Esophagus muscularis mucosa (tissue), 4 donors: ENCODE measurements around the gene DNAJC9.

Experiments
- EP300 ChIP-seq: sonication (generic); formaldehyde crosslinking; IDR thresholded peaks from one replicate; pipeline ENCODE4 v1.6.1; 2017; ENCODE audit warnings: antibody characterized with exemption
- POLR2A ChIP-seq: fragments of 450-650 bp; IDR thresholded peaks from one replicate; pipeline ENCODE4 v1.6.1; 2017; ENCODE audit warnings: antibody characterized with exemption, moderate library complexity, mild to moderate bottlenecking, low read depth
- POLR2AphosphoS5 ChIP-seq, 2 donors: sonication (generic); formaldehyde crosslinking; IDR thresholded peaks; one replicate each; pipeline ENCODE4 v1.6.1; 2017; ENCODE audit warnings: antibody characterized with exemption in 2 of 2
- TF ChIP-seq, protein P1 (sequence below), 3 experiments: fragments of 200-600 bp in 2 of 3; fragments of 450-650 bp in 1 of 3; sonication (generic) in 2 of 3; IDR thresholded peaks; one replicate each; pipeline ENCODE4 v1.5.1; 2017 to 2019; ENCODE audit warnings: antibody characterized with exemption in 3 of 3, mild to moderate bottlenecking in 2 of 3, moderate library complexity in 1 of 3

DNA sequence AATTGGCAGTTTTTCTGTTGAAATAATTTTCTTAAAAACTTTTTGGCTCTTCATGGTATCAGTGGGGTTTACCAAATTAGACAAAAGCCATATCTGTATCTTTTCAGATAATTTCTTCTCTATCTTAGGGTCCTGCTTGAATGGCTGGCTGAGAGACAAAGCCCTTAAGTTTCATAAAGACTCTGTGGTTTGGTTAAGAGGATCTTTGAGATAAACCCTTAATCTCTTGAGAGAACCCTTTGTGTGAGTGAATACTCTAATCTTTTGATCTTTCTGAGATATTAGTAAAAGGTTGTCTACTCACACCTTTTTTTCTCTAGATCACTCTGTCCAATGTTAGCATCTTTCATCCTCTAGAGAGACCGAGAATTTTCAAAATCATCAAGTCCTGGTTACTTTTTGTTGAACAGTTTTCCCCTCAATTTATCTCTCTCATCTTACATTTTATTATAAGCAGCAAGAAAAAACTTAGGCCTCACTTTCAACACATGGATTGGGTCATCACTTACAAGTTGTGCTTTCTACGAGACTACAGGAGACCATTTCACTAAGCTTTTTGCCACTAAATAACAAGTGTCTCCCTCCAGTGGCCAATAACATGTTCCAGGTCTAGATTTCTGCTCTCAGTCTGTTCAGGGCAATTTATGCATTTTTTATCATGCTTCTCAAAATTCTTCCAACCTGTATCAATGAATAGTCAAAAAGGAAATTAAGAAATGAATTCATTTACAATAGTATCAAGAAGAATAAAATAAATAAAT lies 28.4 kb downstream of the DNAJC9 start:
- TF ChIP-seq EP300 (no peak), POLR2AphosphoS5 (IDR thresholded peaks at IDR 0.05) (no peak), POLR2A (no peak)
- TF ChIP-seq, protein P1, sequence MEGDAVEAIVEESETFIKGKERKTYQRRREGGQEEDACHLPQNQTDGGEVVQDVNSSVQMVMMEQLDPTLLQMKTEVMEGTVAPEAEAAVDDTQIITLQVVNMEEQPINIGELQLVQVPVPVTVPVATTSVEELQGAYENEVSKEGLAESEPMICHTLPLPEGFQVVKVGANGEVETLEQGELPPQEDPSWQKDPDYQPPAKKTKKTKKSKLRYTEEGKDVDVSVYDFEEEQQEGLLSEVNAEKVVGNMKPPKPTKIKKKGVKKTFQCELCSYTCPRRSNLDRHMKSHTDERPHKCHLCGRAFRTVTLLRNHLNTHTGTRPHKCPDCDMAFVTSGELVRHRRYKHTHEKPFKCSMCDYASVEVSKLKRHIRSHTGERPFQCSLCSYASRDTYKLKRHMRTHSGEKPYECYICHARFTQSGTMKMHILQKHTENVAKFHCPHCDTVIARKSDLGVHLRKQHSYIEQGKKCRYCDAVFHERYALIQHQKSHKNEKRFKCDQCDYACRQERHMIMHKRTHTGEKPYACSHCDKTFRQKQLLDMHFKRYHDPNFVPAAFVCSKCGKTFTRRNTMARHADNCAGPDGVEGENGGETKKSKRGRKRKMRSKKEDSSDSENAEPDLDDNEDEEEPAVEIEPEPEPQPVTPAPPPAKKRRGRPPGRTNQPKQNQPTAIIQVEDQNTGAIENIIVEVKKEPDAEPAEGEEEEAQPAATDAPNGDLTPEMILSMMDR (IDR thresholded peaks at IDR 0.05) = peak in 1 of 3 experiments; percentile 3
